RWPE1 (cell line): ENCODE results near the gene CBLN3.
A peak's percentile ranks its signal among the peaks of the same experiment; 100 is the strongest.
"Not testable (repeated sequence)": the region's sequence is repeated elsewhere in the genome, so short reads cannot be mapped to it uniquely, and the experiment has no call there.

Experiments used
- CTCF ChIA-PET: fragments of 350-600 bp; sonication (Branson Sonifier 250); formaldehyde crosslinking; extraction: SDS; loops from one replicate; lab custom pipeline; 2021; lab: Yijun Ruan, JAX
- POLR2A ChIA-PET: fragments of 400-600 bp; formaldehyde crosslinking; extraction: SDS; loops from one replicate; lab custom pipeline; 2020; ENCODE audit warnings: antibody characterized with exemption; ENCODE audit not compliant: low non-redundant PET; lab: Yijun Ruan, JAX
- DNase-seq: peaks from one replicate; pipeline ENCODE4 v3.0.0; 2012; ENCODE audit warnings: low spot score
- H3K27ac ChIP-seq: fragments of 450-650 bp; 2 replicates; pipeline ENCODE4 v1.5.1; 2017
- TF ChIP-seq, protein P1 (sequence below): fragments of 450-650 bp; conservative IDR thresholded peaks from 2 replicates; pipeline ENCODE4 v1.5.1; 2017; ENCODE audit warnings: low read depth, mild to moderate bottlenecking

CBLN3 gene

DNA sequence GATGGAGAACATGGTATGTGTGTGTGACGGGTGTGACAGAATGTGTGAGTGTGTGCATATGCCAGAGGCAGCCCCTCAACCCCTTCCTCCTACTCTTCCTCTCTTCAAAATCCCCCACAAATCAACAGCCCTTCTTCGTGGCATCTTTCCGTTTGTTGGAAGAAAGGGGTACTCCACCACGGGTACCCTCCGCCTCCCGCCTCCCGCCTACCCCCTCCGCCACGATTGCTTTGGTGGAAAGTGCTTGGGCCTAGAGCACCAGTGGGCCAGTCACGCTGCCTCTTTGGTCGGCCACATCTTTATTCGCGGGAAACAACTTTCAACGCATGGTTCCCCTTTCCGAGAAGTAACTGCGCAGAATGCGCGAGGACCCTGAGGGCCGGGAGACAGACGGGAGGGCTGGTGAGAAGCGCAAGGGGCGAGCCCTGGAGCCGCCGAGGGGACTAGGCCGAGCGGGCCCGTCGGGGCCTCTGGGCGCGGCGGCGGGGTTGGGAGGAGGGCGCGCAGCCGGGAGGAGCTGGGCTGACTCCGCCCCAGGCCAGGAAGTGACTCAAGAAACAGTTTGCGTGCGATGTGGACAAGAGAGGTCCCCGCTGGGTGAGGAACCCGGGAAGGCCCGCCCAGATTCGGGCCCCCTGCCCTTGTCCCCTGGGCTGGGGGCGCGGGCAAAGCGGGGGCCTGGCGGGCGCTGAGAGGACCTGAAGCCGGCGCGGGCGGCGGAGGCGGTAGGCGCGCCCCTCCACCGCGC, at the start of gene CBLN3, which contains the start of gene KHNYN:
Gene CBLN3 (minus strand): TSS at position 274 of the 748 bp plus-strand sequence. CDS start 614 bp downstream, outside the sequence.
Gene KHNYN (plus strand): TSS at position 560 of the 748 bp plus-strand sequence. CDS start 777 bp downstream, outside the sequence.
- peak; percentile 89 for DNase-seq
- ChIA-PET CTCF (interaction anchor here (0.6 to 5.3 kb wide), 3 partner anchors 95 to 338 kb away, joined by 3 to 94 read pairs (median 5); partner anchors contain the start of gene ADCY4), POLR2A (interaction anchor here (0.8 to 3.3 kb wide), 5 partner anchors 51 to 119 kb away, joined by 3 to 11 read pairs (median 4); partner anchors contain the start of gene LTB4R2)
- TF ChIP-seq, protein P1, sequence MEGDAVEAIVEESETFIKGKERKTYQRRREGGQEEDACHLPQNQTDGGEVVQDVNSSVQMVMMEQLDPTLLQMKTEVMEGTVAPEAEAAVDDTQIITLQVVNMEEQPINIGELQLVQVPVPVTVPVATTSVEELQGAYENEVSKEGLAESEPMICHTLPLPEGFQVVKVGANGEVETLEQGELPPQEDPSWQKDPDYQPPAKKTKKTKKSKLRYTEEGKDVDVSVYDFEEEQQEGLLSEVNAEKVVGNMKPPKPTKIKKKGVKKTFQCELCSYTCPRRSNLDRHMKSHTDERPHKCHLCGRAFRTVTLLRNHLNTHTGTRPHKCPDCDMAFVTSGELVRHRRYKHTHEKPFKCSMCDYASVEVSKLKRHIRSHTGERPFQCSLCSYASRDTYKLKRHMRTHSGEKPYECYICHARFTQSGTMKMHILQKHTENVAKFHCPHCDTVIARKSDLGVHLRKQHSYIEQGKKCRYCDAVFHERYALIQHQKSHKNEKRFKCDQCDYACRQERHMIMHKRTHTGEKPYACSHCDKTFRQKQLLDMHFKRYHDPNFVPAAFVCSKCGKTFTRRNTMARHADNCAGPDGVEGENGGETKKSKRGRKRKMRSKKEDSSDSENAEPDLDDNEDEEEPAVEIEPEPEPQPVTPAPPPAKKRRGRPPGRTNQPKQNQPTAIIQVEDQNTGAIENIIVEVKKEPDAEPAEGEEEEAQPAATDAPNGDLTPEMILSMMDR = no peak
- peak within 1 kb of the TSS; percentile 91 for H3K27ac ChIP-seq

DNA sequence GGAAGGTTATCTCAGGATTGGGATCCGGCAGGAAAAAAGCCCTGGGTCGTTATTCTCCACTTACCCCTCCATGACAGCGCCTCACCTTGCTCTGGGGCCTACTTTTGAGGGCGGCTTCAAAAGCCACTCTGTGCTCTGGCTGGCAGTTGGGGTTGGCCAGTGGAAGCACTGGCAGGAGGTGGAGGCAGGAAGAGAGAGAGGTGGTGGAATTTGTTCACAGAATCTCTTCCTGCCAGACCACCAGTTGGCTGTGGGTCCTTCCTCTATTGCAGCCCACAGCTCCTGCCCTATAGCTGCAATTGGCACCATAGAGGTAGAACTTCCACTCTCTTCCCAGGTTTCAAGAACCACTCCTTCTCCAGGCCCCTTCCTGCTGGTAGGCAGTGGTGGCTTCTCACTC, 45.8 kb upstream of the CBLN3 start:
- no peak overlapping the region for H3K27ac ChIP-seq
- CTCF ChIA-PET = no interaction called here
- POLR2A ChIA-PET = no interaction called here
- TF ChIP-seq, protein P1 = no peak
- no peak for DNase-seq

DNA sequence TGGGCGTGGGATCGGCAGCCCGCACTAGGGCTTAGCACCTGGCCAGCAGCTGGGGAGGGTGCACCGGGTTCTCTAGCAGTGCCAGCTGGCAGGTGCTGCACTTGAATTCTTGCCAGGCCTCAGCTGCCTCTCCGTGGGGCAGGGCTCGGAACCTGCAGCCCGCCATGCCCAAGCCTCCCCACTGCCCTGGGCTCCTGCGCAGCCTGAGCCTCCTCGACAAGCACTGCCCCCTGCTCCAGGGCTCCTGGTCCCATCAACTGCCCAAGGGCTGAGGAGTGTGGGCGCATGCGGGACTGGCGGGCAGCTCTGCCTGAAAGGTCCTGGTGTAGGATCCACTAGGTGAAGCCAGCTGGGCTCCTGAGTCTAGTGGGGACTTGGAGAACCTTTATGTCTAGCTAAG, 43.7 kb upstream of the CBLN3 start:
- TF ChIP-seq, protein P1 = no peak
- CTCF ChIA-PET = interaction anchor here (1.1 kb wide), 1 partner anchor 10 kb away, joined by 3 read pairs; no protein-coding TSS in a partner anchor
- H3K27ac ChIP-seq = no peak overlapping the region
- DNase-seq = no peak
- POLR2A ChIA-PET = no interaction called here

DNA sequence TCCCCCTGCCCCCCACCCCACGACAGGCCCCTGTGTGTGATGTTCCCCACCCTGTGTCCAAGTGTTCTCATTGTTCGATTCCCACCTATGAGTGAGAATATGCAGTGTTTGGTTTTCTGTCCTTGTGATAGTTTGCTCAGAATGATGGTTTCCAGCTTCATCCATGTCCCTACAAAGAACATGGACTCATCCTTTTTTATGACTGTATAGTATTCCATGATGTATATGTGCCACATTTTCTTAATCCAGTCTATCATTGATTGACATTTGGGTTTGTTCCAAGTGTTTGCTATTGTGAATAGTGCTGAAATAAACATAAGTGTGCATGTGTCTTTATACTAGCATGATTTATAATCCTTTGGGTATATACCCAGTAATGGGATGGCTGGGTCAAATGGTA, 41.0 kb upstream of the CBLN3 start:
- POLR2A ChIA-PET = not testable (repeated sequence)

DNA sequence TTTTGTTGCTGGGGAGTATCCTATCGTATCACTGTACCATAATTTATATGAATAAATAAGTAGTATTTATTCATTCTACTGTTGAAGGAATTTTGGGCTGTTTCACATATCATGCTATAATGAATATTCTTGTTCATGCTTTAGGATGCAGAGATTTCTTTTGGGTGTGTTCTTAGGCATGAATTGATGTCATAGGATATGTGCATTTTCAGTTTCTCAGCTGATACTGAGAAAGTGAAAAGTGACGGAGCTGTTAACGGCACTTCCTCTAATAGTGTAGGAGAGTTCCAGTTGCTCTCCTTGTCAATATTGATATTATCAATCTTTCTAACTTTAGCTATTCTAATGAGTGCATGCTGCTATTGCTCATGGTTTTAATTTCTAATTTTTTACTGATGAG, 36.3 kb upstream of the CBLN3 start:
- ChIA-PET CTCF (interaction anchor here (0.6 kb wide), 1 partner anchor 216 kb away, joined by 5 read pairs; no protein-coding TSS in a partner anchor), POLR2A (no interaction called here)
- TF ChIP-seq, protein P1 = no peak
- no peak for DNase-seq
- H3K27ac ChIP-seq = no peak overlapping the region

More for the DNA sequence above, 41.0 kb upstream of the CBLN3 start:
- H3K27ac ChIP-seq, DNase-seq, CTCF ChIA-PET: not testable (repeated sequence)

DNA sequence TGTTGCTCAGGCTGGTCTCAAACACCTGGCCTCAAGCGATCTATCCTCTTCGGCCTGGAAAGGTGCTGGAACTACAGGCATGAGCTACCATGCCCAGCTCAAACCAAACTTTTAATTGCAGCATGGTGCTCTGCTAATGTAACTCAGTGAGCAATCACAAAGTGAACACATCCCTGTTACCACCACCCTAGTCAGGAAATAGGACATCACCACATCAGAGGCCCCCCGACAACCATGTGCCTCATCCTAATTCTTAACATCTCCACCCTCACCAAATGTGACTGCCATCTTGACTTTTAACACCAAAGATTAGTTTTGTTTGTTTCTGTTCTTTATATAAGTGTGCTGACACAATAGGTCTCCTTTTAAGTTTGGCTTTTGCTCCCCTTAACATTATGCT, 35.9 kb upstream of the CBLN3 start:
- H3K27ac ChIP-seq = no peak overlapping the region
- ChIA-PET CTCF (interaction anchor here (0.6 kb wide), 1 partner anchor 216 kb away, joined by 5 read pairs; no protein-coding TSS in a partner anchor), POLR2A (no interaction called here)
- TF ChIP-seq, protein P1 = no peak
- no peak for DNase-seq
